Pulmonary artery endothelial cell (primary cell): ENCODE data around the gene GYG2. TPM values are rescaled to one million over a fixed set of nuclear protein-coding genes. Genes with fewer than 3 reads are reported as not detected.
"Not testable (repeated sequence)": the region's sequence is repeated elsewhere in the genome, so short reads cannot be mapped to it uniquely, and the experiment has no call there.

Experiments used
- DNase-seq: peaks from one replicate; pipeline ENCODE4 v3.0.0-alpha.2; 2011; ENCODE audit warnings: low read depth, low spot score
- total RNA-seq: library from RNA; depleted of rRNA; stranded (reverse); fragments of >200 nt; gene quantifications from 2 replicates; pipeline ENCODE4 v1.2.3, GENCODE V29; 2014

Gene GYG2
- total RNA-seq, 1 donor from 2014 or later, result 0.07 TPM

DNA sequence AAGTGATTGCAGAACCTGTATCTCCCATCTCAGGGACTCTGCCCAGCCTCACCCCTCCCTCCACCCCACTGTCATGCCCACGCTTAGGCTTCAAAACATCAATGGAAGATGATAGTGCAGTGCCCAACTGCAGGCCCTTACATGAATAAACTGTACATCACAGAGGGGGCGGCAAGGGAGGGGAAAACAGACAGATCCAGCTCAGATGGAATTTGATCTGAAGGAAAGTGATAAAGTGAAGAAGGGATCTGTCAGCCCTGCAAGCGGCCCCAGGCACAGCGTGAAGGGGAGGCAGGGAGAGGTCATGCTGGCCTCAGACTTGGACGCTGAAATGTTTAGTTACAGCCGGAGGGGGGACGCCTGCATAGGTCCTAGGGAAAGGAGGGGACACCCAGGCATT is 38.5 kb downstream of the GYG2 start:
- DNase-seq, result no peak

DNA sequence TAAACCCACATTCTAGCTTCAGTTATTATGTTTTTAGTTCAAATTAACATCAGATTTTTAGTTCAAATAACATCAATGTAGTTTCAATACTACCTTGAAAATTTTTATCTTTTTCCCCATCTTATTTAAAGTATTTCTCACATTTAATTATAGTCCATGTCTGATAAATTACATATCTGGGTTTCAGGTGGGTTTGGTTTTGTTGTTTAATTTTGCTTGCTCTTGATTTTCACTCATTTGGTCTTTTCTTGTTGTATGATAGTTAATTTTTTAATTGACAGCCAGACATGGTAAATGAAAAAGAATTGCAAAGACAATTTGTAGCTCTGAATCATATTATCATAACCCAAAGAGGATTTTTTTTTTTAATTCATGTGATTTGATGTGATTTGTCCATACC is 41.9 kb downstream of the GYG2 start:
- DNase-seq, result no peak

DNA sequence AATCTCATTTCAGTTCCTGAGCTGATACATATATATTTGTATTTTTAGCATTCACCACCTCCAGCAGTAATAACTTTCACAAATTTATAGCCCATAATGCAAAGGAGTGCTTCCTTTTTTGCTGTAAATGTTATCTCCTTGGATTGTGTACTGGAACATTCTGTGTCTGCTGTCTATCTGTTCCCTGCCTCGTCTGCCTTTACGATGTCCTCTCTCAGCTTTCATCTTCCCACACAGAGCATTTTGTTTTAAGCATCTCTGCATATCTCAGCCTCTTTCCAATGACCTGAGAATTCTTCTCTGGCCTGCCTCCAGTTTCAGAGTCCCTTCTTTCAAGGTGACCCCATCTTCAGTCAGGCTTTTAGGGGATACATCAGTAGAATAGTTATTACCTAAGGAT is 43.1 kb downstream of the GYG2 start:
- no peak for DNase-seq

DNA sequence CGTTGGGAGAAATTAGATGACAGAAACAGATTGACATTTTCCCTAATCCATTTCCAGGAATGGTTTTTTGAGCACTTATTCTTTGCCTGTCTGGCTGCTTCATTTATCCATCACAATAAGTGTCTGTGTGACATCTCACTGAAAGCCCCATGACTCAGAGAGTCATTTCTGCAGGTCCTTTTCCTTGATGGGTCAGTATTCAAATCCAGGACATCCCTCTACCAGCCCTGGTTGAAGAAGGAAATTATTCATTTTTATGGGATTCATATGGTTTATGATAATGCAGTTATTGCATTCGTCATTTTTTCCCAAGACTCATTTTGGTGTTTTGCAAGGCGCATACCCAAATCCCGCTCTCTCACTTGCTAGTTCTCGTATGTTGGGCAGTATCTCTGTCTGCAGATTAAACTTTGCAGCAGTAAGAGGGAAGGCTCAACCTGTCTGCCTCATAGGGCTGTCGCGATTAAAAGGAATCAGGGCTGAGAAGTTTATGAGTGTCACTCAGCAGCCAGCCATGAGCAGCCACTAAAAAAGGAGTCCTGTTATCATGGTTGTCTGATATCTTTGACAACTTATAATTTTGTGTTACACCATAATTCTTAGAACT is 44.0 kb downstream of the GYG2 start:
- DNase-seq, result no peak

DNA sequence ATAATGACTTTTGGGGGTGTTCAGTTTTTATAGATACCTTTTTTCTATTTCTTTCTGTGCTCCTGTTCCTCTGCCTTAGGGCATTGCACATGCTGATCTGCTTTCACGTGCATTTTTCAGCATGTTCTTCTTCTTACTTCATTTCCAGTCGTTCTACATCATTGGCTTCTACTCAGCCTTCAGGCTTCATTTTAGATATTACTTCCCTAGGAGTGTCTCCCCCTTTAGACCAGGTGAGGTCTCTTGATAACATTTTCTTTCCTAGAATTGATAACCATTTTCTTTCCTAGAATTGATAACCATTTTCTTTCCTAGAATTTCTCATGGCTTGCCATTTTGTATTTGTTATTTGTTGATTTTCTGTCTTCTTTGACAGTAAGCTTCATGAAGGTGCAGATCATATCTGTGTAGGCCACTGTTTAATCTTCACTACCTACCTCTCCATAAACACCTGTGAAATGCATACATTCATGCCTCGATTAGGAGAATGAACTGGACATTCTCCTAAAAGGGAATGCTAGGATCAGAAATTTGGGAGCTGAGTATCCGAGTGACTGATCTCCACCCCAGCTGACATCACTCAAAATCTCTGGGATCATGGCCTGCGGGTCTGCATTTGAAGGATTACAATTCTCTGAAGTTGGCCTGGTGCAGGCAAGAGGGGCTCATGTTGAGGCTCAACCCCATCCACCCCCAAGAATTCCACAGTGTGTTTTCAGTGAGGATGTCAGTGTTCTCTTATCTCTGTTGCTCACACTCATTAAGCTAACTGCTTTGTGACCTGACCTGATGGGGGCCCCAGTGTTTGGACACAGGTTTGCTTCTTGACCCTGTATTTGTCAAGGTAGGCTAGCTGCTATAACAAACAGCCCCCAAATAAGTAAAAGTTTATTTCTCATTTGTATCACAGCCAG is 45.7 kb downstream of the GYG2 start:
- DNase-seq, result no peak

DNA sequence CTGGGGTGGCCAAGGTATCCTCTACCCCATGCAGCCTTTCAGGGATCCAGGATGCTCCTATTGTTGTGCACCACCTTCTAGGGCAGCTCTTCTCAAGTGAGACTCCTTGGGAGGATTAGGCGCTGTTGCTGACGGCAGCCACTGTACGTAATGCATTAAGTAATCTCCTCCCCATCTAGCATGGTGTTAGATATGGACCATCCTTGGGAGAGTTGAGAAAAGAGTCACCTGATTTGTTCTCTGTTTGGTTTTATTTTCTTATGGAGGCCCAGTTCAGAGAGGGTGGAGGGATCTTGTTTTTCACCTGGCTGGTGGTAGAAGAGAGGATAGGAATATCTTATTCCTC is 46.4 kb downstream of the GYG2 start:
- no peak for DNase-seq

DNA sequence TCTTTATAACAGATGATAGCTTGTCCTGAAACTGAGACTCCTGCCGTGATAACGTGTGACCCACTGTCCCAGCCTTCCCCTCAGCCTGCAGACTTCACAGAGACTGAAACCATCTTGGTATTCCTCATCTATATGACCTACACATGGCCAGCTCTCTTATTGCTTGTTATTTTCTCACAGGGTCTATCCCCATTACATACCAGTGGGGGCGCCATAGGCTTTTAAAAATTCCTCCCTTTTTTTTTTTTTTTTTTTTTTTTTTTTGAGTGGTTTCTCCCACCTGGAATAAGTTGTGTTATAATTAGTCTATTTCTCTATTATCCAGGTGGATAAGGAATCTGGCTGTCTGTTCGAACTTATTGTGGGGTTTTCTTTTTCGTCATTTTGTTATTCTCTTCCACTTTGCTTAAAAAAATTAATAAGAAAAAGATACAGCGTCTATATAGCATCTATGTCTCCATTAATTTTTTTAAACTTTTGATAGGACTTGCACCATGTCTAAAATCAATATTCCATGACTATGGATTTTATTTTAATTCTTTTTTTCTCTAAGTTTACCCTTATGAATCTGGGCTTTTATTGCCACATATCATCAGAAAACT is 47.2 kb downstream of the GYG2 start:
- DNase-seq, result no peak

DNA sequence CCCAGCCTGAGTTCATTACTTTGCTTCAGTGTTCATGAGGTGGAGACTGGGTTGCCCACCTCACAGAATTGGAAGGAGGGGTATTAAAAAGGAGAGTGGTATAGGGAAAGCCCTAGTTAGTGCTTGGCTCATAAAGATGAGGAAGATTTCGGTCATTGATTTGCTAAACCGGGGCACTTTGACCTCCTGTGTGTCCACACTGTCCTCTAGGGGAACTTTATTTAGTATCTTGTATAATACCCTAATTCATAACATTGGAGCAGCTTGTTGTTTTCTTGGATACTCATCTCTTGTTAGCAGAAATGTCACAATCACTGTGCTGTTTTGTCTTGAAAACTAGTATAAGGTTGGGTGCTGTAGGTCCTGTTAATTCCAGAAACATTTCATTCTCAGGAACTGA is 49.8 kb downstream of the GYG2 start:
- DNase-seq, result no peak

DNA sequence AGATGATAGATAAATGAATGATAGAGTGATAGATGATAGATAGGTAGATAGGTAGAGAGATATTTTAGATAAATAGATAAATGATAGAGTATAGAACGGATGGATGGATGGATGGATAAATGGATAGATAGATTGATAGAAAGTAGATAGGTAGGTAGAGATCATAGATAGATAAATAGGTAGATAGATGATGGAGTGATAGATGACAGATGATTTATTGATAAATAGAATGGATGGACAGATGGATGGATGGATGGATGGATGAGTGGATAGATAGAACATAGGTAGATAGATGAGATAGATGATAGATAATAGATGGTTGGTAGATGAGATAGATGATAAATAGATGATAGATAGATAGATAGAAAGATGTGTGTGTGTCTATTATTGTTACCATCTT is 50.9 kb downstream of the GYG2 start:
- DNase-seq, result no peak

DNA sequence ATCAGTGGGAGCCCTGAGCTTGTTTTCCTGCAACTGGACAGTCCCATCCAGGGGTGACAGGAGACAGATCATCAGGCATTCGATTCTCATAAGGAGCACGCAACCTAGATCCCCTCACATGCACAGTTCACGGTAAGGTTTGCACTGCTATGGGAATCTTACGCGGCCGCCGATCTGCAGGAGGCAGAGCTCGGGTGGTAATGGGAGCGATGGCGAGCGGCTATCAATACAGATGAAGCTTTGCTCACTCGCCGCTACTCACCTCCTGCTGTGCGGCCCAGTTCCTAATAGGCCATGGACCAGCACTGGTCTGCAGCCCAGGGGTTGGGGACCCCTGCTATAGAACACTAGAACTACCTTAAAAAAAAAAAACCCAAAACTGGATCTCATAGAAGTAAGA is 55.0 kb downstream of the GYG2 start:
- no peak for DNase-seq

DNA sequence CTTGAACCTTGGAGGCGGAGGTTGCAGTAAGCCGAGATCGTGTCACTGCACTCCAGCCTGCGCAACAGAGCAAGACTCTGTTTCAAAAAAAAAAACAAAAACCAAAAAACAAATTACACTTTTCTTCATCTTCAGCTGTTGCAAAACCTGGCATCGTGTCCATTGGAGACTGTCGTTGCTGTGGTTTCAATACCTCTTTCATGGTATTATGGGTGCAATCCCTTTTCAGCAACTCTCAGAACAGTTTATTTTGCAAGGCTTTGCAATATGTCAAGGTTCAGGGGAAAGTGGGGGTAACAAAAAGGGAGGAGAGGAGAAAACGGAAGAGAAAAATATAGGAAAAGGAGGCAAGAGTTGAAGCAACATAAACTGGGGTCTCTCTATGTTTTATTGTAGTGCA is 59.6 kb downstream of the GYG2 start:
- no peak for DNase-seq

DNA sequence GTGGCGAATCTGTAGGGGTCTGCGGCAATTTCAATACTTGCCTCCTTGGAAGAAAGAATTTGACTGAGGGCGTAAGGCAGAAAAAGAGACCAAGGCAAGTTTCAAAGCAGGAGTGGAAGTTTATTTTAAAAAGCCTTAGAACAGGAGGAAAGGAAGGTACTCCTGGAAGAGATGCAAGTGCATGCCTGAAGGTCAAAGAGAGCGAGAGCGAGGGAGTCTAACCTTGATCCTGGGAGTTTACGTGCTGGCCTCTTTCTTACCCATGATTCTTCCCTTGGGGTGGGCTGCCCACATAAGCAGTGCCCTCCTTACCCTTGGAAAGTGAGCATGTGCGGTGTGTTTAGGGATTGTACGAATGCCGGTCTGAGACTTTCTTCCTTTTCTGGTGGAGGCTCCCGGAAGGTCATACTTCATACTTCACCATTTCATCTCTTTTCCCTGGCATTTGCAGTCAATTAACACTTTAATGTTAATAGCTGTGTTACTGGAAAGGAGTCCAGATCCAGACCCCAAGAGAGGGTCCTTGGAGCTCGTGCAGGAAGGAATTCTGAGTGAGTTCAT is 60.4 kb downstream of the GYG2 start:
- no peak for DNase-seq

DNA sequence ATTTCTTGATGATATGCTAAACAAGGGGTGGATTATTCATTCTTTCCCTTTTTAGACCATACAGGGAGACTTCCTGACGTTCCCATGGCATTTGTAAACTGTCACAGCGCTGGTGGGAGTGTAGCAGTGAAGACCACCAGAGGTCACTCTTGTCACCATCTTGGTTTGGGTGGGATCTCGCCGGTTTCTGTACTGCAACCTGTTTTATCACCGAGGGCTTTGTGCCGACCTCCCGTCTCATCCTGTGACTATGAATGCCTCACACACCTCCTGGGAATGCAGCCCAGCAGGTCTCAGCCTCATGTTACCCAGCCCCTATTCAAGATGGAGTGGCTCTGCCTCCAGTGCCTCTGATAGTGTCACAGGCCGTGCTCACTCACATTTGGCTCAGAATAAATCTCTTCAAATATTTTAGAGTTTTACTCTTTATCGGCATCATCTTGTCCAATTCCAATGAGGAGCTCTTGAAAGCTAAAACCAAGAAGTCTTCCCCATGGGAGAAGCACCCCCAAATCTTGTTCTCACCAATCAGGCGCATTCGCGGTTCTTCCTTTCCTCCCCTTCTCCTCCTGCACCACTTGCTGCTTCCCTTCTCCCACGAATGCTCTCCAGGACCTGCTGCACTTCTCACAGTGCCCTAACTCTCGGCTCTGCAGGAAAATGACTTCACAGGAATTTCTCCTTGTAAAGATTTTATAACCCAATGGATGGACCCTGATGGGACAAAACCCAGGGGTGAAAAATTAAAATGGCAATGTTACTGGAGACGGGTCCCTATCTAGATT is 61.2 kb downstream of the GYG2 start:
- not testable (repeated sequence) for DNase-seq

DNA sequence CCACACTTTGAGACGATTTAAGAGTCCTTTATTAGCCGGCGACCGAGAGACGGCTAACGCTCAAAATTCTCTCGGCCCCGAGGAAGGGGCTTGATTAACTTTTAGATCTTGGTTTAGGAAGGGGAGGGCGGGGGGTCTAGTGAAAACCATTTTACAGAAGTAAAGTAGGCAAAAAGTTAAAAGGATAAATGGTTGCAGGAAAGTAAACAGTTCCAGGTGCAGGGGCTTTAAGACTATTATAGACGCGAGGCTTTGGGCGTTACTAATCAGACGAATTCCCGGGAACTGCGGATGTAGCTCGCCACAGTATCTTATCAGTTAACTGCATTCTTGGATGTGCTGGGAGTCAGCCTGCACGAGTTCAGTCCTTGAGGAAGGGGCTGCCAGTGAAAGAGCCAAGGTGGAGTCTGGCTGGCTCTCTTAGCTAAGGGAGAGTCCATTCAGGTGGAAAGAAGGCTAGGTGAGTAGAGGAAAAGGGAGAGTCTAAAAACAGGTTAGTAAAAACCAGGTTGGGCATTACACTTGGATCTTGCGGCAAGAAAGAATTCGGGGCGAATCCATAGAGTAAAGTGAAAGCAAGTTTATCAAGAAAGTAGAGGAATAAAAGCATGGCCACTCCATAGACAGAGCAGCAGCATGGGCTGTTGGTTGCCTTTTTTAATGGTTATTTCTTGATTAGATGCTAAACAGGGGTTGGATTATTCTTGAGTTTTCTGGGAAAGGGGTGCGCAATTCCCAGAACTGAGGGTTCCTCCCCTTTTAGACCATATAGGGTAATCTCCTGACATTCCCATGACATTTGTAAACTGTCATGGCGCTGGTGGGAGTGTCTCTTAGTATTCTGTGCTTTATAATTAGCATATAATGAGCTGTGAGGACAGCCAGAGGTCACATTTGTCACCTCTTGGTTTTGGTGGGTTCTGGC is 62.1 kb downstream of the GYG2 start:
- DNase-seq, result not testable (repeated sequence)

DNA sequence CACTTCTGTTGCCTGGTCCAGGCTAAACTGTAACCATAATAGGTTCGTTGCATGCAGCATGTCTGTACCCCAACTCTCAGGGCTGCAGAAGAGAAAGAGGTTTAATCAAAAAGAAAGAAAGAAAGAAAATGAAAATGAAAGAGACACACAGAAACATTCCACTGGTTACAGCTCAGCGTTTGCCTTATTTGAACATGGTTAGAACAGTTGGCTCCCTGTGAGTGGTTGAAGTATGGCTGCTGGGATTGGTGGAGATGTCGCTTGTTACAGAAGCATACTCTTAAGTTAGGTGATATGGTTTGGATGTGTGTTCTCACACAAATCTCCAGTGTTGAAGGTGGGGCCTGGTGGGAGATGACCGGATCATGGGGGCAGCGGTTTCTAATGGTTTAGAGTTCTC is 64.1 kb downstream of the GYG2 start:
- DNase-seq, result no peak

DNA sequence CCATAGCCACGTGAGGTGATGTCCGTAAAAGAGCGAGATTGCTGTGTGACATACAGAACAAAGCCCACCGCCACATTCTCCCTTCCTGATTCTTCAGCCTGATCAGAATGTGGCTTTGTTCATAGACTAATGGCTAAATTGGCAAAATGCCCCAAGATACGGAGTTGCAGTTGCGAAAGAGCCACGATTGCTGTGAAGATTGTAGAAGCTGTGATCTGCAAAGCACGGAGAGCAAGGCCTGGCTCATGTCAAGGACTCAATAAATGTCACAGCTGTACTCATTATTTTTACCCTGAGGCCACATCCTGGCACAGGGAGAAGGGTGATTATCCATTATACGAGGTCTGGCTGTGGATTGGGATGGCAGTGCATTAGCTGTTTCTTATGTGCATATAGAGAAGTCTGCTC is 66.2 kb downstream of the GYG2 start:
- DNase-seq, result no peak

DNA sequence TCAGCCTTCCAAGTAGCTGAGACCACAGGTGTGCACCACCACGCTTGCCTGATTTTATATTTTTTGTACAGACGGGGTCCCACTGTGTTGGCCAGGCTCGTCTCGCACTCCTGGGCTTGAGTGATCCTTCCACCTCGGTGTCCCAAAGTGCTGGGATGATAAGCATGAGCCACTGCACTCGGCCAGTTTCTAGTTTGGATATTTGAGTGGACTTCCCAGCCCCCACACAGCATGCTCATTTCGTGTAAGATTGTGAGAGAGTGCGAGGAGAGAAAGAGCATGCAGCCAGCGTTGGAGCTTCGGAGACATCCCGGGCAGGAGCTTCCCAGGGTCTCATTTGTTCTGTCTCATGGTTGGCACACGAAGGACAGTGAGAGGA is 68.6 kb downstream of the GYG2 start:
- no peak for DNase-seq

DNA sequence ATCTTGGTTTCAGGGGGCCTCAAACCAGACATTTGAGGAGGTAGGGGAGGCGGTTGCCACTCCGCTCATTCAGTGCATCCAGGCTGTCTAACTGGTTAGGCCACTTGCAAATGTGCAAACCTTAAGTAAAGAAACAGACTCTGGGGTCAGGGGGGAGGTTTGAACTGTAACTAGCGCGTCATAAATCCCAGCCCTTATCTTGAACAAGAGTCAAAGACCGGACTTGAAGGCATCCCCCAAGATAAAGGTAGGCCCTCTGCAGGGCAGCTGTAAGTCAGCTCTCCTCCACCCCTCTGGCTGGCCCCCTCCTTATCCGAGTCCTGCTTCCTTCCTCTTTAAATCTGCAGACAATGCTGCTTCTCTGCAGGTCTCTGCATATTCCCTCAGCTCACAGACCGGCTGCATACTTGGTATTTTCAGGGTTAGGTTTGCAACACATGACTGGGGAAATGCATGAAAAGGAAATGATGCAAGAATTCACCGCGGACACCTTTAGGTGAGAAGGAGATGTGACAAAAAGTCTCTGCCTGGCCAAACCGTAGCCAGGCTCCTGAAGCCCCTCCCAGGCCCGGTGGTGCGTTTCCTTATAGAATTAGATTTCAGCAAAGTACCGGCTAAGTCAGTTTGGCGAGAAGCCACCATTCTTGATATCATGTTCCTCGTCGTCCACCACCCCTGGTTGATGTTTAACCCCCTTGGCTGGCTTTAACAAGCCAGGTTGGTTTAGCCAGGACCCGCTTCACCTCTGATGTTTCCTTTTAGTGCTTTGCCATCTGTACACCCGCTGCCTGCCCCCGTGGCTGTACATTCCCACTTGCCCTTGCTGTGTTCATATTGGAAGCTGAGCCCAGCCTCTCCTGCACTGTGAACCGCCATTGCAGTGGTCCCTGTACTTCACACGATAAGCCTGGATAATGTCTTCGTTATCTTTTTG is 69.2 kb downstream of the GYG2 start:
- not testable (repeated sequence) for DNase-seq

DNA sequence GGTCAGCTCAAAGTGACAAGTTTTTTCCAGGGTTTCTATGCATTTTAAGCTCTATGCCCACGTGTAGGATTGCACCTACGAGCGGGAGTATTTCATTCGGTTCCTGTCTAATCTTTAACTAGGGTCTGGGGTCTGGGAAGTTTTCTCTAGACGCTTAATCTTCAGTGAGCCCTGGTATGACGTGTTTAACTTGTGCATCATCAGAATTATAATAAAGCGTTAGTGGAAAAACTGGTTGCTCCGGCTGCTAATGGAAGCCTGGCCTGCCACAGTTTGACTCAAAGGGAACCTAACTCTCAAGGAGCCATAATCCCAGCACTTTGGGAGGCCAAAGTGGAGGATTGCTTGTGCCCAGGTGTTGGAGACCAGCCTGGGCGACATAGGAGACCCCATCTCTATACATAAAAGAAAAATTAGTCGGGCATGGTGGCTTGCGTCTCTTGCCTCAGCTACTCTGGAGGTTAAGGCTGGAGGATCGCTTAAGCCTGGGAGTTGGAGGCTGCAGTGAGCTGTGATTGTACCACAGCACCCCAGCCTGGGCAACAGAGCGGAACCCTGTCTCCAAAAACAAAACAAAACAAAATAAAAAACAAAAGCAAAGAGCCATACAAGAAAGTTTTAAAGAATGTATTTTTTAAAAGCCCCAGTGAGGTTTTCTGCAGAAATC is 70.2 kb downstream of the GYG2 start:
- DNase-seq, result no peak
